ENCODE measurements around the gene C5.
"Not testable (repeated sequence)": the region's sequence is repeated elsewhere in the genome, so short reads cannot be mapped to it uniquely, and the experiment has no call there.

Gene C5

GRCh38 chr9:121050128-121050988 is at the start of gene C5:
C5 (minus strand) TSS chr9:121050275; CDS start chr9:121050246, 29 bp downstream.
- DNase-seq, result no peak

DNA sequence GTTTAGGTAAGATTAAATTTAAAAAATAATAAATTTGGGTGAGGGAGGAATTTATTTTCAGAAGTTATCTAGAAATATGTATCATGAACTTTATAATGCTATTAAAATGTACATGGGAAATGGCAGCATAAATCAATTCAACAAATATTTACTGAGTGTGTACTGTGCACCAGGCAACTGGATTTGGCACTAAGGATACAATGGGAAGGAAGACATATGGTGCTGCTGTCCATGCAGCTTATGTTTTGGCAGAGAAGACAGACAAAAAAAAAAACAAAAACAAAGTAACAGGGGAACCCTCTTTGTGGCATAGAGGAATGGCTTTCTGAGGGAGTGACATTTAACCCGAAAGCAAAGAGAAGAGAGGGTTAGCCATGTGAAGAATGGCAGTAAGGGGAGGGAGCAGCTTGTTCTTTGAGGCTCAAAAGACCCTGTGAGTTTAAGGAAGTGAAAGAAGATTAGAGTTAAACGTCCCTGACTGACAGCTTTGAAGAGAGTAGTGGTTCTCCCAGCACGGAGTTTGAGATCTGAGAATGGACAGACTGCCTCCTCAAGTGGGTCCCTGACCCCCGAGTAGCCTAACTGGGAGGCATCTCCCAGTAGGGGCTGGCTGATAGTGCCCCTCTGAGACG is 48.6 kb upstream of the C5 start:
- no peak for DNase-seq

DNA sequence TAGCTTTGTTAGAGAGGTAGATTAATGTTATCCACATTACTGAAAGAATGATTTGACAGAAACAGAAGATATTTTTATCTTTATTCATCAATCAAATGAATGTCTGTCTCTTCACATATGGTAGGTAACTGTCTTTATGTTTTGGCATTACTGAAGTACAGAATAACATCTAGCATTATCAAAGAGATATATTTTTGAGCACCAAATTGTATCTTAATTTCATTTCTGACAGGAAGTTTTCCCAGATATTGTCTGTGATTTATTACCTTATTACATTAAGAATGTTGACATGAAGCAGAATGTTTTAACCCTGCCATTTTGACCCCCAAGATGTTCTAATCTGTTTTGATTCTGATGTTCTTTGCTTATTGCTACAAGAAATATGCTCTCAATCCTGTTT is 45.0 kb upstream of the C5 start:
- no peak for DNase-seq

GRCh38 chr9:121090743-121091142 is 40.7 kb upstream of the C5 start:
- not testable (repeated sequence) for DNase-seq

GRCh38 chr9:121088576-121088975 is 38.5 kb upstream of the C5 start:
- DNase-seq, result no peak

DNA sequence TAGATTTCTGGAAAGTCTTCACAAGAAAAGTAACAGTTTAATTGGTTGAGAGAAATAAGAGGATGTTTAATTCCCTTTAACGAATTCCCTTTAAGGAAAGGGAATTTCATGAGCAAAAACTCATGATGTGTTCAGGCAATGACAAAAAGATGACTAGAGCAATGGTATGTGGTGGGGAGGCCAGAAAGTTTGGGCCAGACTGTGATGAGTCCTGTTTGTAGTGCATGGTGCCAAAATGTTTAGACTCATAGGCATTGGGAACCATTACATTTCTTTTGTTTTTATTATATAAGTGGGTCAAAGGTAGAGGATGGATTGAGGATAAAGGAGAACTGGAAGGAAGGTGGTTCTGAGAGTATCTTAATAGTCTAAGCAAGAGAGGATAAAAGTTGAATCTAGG is 35.6 kb upstream of the C5 start:
- no peak for DNase-seq

DNA sequence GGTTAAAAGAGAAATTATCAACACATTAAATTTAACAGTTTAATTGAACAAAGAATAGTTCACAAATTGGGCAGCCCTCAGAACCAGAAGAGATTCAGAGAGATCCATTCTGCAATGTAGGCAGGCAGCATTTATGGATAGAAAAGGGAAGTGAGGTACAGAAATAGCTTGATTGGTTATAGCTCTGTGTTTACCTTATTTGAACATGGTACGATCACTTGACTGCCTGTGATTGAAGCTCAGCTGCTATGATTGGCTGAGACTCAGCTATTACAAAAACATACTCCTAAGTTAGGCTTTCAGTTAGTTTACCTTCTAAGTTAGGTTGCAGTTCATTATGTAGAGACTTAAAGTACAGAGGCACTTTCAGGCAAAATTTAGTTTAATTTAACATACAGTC is 32.0 kb upstream of the C5 start:
- DNase-seq, result no peak

DNA sequence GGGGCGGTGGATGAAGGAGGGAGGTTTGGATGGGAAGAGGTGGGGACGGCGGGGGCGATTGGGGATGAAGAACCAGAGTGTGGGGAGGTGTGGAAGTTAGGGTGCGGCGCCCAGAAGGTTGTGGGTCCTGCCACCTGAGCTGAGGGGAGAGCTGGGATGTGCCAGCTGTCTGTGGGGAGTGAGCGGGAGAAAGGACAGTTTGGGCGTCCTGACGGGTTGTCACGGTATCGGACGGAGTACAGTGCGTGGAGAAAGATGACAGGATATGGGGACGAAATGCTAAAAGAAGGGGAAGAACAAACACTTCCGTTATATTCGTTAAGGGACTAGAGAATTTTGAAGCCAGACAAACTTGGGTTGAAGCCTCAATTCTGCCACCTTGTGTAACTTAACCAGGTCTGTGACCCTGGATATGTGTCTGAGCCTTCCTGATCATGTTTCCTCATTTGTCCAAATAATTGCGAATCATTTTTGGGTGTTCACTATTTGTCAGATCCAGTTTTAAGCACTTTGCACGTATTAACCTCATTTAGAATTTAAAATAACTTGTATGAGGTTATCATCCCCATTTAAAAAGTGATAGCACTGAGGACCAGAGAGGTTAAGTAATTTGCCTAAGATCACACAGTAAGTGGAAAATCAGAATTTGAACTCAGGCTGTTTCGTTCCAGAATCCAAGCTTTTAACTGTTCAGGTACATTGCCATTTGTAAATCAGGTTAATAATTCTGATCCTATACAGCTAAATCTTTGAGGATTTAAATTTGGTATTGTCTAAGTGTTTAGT is 25.4 kb upstream of the C5 start:
- no peak for DNase-seq

DNA sequence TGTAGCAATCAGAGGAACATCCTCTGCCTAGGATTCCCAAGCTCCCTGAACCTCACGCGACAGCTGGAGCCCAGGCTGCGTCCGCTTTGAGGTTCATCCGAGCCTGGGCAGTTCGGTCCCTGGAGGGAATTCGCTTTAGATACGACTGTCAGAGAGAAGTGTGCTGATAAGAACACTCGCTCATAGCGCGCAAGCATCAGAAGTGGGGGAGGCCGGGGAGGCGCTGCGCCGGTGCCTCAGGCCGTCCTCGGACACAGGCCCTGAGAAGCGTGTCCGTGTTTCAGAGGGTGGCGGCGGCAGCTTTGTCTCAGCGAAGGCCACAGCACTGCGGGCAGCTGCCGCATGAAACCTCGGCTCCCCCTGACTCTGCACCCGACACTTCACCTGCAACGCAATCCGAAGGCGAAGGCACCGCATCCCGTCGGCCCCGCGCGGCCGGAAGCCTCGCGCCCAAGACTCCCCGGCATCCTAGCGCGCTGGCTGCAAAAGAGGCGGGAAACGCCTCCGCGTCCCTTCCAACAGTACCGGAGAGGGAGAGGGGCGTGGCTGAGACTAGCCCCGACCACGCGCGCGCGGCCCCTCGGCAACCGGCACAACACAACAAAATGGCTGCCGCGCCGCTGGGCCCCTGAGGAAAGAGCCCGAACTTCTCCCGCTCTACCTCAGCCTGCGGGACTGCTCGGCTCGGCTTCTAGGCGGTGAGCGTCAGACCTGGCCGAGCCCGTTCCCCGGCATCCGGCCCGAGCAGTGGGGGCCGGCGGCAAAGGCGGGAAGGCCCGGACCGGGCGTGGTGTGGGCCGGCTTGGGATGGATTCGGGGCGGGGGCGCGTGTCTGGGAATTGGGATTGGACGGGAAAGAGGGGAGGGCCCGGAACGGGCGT is 24.5 kb upstream of the C5 start, which contains the start of gene CNTRL:
CNTRL (plus strand) TSS at position 586 of the 881 bp plus-strand sequence. CDS start 13,372 bp downstream, outside the sequence.
- peak; percentile 94 to 96 for DNase-seq

GRCh38 chr9:121073038-121073437 is 23.0 kb upstream of the C5 start:
- DNase-seq, result no peak

DNA sequence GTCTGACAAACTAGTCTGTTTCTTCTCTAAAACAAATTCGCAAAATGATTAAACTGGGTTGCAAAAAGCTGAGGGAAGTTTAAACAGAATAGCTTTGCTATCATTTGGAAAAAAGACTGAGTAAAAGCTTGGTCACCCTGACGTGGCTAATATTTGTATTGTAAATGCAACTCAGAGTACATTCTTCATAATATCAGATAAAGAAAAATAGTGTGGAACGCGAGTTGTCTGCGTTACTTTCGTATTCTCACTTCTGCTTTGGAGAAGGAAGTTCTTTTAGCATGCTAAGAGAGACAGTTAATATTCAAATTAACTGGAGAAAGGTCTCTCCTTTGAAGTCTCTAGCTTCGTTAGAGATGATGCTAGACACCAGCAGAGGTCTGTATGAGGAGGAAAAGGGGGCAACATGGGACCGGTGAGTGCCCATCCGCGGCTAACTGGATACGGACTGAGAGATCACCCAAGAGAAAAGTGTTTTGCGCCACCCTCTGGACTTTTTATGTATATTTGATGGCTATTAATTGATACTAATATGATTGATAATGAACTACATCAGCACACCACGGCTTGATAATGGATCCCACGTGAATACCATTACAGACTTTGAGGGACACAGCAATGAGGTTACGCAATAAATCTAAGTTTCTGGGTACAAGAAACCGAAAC is 21.8 kb upstream of the C5 start:
- DNase-seq, result peak; percentile 16 to 19

DNA sequence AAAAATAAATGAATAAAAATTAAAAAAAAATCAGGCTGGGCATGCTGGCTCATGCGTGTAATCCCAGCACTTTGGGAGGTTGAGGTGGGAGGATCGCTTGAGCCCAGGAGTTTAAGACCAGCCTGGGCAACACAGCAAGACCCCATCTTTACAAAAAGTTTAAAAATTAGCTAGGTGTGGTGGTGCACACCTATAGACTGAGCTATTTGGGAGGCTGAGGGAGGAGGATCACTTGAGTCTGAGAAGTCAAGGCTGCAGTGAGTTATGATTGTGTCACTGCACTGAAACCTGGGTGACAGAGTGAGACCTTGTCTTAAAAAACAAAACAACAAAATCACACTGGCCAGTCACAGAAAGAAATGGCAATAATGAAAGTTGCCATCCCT is 21.3 kb upstream of the C5 start:
- DNase-seq, result peak in 1 of 2 experiments; percentile 22

DNA sequence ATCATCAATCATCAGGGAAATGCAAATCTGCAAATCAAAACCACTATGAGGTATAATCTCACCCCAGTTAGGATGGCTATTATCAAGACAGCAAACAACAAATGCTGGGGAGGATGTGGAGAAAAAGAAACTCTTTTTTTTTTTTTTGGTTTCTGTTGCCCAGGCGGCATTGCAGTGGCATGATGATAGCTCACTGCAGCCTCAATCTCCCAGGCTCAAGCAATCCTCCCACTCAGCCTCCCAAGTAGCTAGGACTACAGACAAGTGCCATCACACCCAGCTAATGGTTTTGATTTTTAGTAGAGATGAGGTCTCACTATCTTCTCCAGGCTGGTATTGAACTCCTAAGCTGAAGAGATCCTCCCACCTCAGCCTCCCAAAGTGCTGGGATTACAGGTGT is 19.3 kb upstream of the C5 start:
- no peak for DNase-seq

DNA sequence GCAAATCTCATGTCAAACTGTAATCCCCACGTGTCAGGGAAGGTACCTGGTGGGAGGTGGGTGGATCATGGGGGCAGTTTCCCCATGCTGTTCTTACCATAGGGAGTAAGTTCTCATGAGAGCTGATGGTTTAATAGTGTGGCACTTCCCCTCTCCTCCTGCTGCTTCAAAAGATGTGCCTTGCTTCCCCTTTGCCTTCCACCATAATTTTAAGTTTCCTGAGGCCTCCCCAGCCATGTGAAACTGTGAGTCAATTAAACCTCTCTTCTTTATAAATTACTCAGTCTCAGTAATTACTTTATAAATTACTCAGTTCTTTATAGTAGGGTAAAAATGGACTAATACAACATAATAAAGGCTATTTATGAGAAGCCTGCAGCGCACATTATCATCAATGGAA is 17.6 kb upstream of the C5 start:
- DNase-seq, result peak in 1 of 2 experiments; percentile 10

GRCh38 chr9:121066850-121067249 is 16.8 kb upstream of the C5 start:
- no peak for DNase-seq

- no peak for DNase-seq
Measured at GRCh38 chr9:121059998-121060636, 10.0 kb upstream of the C5 start.

- no peak for DNase-seq
Measured at GRCh38 chr9:121059513-121059912, 9.4 kb upstream of the C5 start.

DNA sequence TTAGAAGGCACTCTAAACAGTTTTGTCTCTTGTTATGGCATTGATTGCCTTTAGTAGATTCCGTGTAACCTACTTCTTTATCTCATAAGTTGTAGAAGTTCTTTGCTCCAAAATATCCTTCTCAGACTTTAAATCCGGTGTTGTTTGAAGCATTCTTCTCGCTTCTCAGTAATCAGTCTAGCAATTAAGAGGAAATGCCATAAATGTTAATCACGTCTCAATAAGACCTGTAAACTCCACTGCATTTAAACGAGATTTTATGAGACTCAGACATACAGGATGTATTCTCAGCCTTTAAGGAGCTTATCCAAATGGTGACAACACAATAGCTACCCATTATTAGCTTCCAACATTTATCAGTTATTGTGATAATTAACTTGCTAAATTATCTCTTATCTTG is 7.7 kb upstream of the C5 start:
- DNase-seq, result no peak

- DNase-seq, result no peak
Measured at GRCh38 chr9:121055642-121056143, 5.6 kb upstream of the C5 start.

GRCh38 chr9:121053544-121053943 is 3.5 kb upstream of the C5 start:
- no peak for DNase-seq

DNA sequence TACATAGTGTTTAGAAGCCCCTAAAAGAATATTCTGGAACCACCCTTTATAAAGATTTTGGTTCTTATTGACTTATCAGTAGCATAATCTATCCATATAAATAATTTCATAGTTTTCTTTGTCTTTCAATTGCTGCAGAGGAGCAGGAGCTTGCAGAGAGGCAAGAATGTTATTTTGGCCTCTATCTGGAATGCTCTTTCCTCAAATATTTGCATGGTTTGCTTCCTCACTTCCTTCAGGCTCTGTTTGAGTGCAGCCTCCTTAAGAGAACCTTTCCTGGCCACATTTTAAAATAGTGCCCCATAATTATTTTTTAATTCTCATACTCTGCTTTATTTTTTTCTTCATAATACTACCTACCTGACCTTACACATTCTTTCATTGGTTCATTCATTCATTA is 1.5 kb downstream of the C5 start:
- no peak for DNase-seq
